Osteocyte (in vitro differentiated cells): ENCODE data around the gene OR10P1. TPM values are rescaled to one million over a fixed set of nuclear protein-coding genes. Genes with fewer than 3 reads are reported as not detected.

ENCODE experiments used
- DNase-seq: peaks from one replicate; pipeline ENCODE4 v3.0.0; 2021; ENCODE audit warnings: mixed read lengths; ENCODE audit not compliant: unreplicated experiment; ENCODE audit errors: extremely low spot score
- H3K27ac Mint-ChIP-seq: one replicate; pipeline ENCODE4 v1.8.0; 2021; ENCODE audit warnings: mild to moderate bottlenecking, mixed read lengths; ENCODE audit not compliant: unreplicated experiment
- H3K27me3 Mint-ChIP-seq: one replicate; pipeline ENCODE4 v1.8.0; 2021; ENCODE audit warnings: mixed read lengths; ENCODE audit not compliant: unreplicated experiment
- H3K36me3 Mint-ChIP-seq: one replicate; pipeline ENCODE4 v1.8.0; 2021; ENCODE audit warnings: mixed read lengths; ENCODE audit not compliant: unreplicated experiment
- H3K4me1 Mint-ChIP-seq: one replicate; pipeline ENCODE4 v1.8.0; 2021; ENCODE audit warnings: mixed read lengths; ENCODE audit not compliant: unreplicated experiment
- H3K4me3 Mint-ChIP-seq: one replicate; pipeline ENCODE4 v1.8.0; 2021; ENCODE audit warnings: mild to moderate bottlenecking, moderate library complexity, mixed read lengths; ENCODE audit not compliant: unreplicated experiment
- H3K9me3 Mint-ChIP-seq: one replicate; pipeline ENCODE4 v1.8.0; 2021; ENCODE audit warnings: mixed read lengths; ENCODE audit not compliant: unreplicated experiment
- CTCF ChIP-seq: fragments of 200-600 bp; sonication (generic); IDR thresholded peaks from 2 replicates; pipeline ENCODE4 v1.5.0; 2021; ENCODE audit warnings: antibody characterized with exemption, mild to moderate bottlenecking, moderate library complexity
- total RNA-seq: library from RNA; stranded (reverse); gene quantifications from 2 replicates; pipeline ENCODE4 v1.2.1, GENCODE V29; 2021

OR10P1 gene
- total RNA-seq, 1 donor from 2014 or later, result not detected

- H3K4me1 Mint-ChIP-seq, result peaks cover 9% of the 10 kb centered on the region
- H3K27ac Mint-ChIP-seq, result no peak overlapping the region
- H3K27me3 Mint-ChIP-seq, result peaks cover 46% of the 10 kb centered on the region
- no peaks in the 10 kb centered on the region for H3K9me3 Mint-ChIP-seq
- no peaks in the 10 kb centered on the region for H3K36me3 Mint-ChIP-seq
- DNase-seq, result no peak
- no peak for TF ChIP-seq CTCF
- no peak overlapping the region for H3K4me3 Mint-ChIP-seq
Observed at GRCh38 chr12:55676707-55677106, 40.0 kb downstream of the OR10P1 start.

- Mint-ChIP-seq H3K27me3 (peaks cover 35% of the 10 kb centered on the region), H3K27ac (no peak overlapping the region), H3K4me1 (peaks cover 12% of the 10 kb centered on the region), H3K4me3 (no peak overlapping the region), H3K36me3 (no peaks in the 10 kb centered on the region), H3K9me3 (no peaks in the 10 kb centered on the region)
- TF ChIP-seq CTCF, result no peak
- DNase-seq, result no peak
Observed at GRCh38 chr12:55679691-55680090, 43.0 kb downstream of the OR10P1 start.

- Mint-ChIP-seq H3K27me3 (peaks cover 28% of the 10 kb centered on the region), H3K9me3 (no peaks in the 10 kb centered on the region), H3K4me1 (peaks cover 12% of the 10 kb centered on the region), H3K4me3 (no peak overlapping the region), H3K36me3 (no peaks in the 10 kb centered on the region), H3K27ac (no peak overlapping the region)
- no peak for DNase-seq
- peak; percentile 28 for TF ChIP-seq CTCF
Observed at GRCh38 chr12:55681142-55682077, 44.7 kb downstream of the OR10P1 start.

- no peaks in the 10 kb centered on the region for H3K9me3 Mint-ChIP-seq
- H3K4me1 Mint-ChIP-seq, result peaks cover 12% of the 10 kb centered on the region
- no peaks in the 10 kb centered on the region for H3K36me3 Mint-ChIP-seq
- H3K27me3 Mint-ChIP-seq, result peaks cover 26% of the 10 kb centered on the region
- H3K4me3 Mint-ChIP-seq, result no peak overlapping the region
- no peak for TF ChIP-seq CTCF
- H3K27ac Mint-ChIP-seq, result no peak overlapping the region
- DNase-seq, result no peak
Observed at GRCh38 chr12:55682087-55682796, 45.5 kb downstream of the OR10P1 start.

GRCh38 chr12:55683676-55684075 is 47.0 kb downstream of the OR10P1 start:
- H3K4me3 Mint-ChIP-seq, result no peak overlapping the region
- H3K36me3 Mint-ChIP-seq, result no peaks in the 10 kb centered on the region
- no peak for DNase-seq
- H3K27me3 Mint-ChIP-seq, result peaks cover 26% of the 10 kb centered on the region
- peaks cover 12% of the 10 kb centered on the region for H3K4me1 Mint-ChIP-seq
- TF ChIP-seq CTCF, result no peak
- H3K27ac Mint-ChIP-seq, result no peak overlapping the region
- no peaks in the 10 kb centered on the region for H3K9me3 Mint-ChIP-seq
